Progenitor cell of endocrine pancreas (in vitro differentiated cells): ENCODE data around the gene PCSK5. TPM values are rescaled to one million over a fixed set of nuclear protein-coding genes. Genes with fewer than 3 reads are reported as not detected.
"Not testable (repeated sequence)": the region's sequence is repeated elsewhere in the genome, so short reads cannot be mapped to it uniquely, and the experiment has no call there.

Experiments used
- DNase-seq: peaks from one replicate; pipeline ENCODE4 v3.0.0; 2021; ENCODE audit warnings: low spot score; ENCODE audit not compliant: unreplicated experiment
- H3K27ac Mint-ChIP-seq: 2 replicates; pipeline ENCODE4 v1.8.0; 2021; ENCODE audit warnings: mild to moderate bottlenecking, moderate library complexity, mixed read lengths
- H3K27me3 Mint-ChIP-seq: 2 replicates; pipeline ENCODE4 v1.8.0; 2021; ENCODE audit warnings: mixed read lengths
- H3K36me3 Mint-ChIP-seq: 2 replicates; pipeline ENCODE4 v1.8.0; 2022; ENCODE audit warnings: mixed read lengths; ENCODE audit not compliant: insufficient read depth
- H3K4me1 Mint-ChIP-seq: 2 replicates; pipeline ENCODE4 v1.8.0; 2021; ENCODE audit warnings: low read depth, mixed read lengths
- H3K4me3 Mint-ChIP-seq: 2 replicates; pipeline ENCODE4 v1.8.0; 2021; ENCODE audit warnings: low read depth, mild to moderate bottlenecking, moderate library complexity, mixed read lengths
- H3K9me3 Mint-ChIP-seq: 2 replicates; pipeline ENCODE4 v1.8.0; 2021; ENCODE audit warnings: low read depth, mixed read lengths
- CTCF ChIP-seq: fragments of 200-600 bp; sonication (generic); IDR thresholded peaks from one replicate; pipeline ENCODE4 v1.5.0; 2021; ENCODE audit warnings: antibody characterized with exemption, mild to moderate bottlenecking; ENCODE audit not compliant: unreplicated experiment
- total RNA-seq: library from RNA; stranded (reverse); gene quantifications from 2 replicates; pipeline ENCODE4 v1.2.1, GENCODE V29; 2021

PCSK5 gene
- total RNA-seq, 1 donor from 2014 or later: 7.3 TPM

DNA sequence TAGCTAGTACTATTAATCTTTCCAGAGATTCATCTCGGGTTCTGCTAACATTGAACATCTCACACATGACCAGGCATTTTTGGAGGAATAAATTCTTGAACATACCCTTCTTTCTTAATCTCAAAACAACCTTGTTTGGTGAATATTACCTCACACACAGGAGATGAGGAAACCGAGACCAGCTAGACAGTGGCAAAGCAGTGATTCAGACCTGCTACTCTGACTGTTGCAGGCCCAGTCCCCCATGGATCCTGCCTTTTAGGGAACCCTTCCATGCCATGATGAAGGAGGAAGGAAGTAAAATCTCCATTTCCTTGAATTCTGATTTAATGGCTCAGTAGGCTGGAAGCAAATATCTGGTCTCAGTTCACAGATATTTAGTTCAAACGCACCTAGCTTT, 2.6 kb downstream of the PCSK5 start:
- TF ChIP-seq CTCF: no peak
- peaks cover 34% of the 10 kb centered on the region for H3K4me1 Mint-ChIP-seq
- peaks cover 61% of the 10 kb centered on the region for H3K27me3 Mint-ChIP-seq
- H3K27ac Mint-ChIP-seq: no peak overlapping the region
- H3K4me3 Mint-ChIP-seq: peak overlapping the region; percentile 2
- H3K9me3 Mint-ChIP-seq: no peaks in the 10 kb centered on the region
- no peak for DNase-seq
- no peaks in the 10 kb centered on the region for H3K36me3 Mint-ChIP-seq

DNA sequence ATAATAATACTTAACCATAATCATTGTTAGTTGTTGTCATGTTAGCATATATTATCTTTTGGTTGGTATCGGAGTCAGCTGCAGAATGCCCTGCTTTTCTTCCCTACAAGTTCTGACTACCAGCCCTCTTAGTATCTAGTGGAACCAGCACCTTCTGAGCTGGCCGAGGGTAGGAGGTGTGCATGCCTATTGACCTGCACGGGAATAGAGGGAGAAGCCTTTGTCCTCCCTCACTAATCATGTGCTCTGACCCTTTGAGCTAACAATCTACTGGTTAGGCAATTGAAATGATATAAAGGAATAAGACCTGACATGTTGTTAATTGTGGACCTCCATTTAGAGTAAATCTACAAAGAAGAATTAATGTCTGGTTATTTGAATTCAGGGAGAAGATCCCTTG, 4.1 kb downstream of the PCSK5 start:
- no peaks in the 10 kb centered on the region for H3K9me3 Mint-ChIP-seq

GRCh38 chr9:75895112-75895511, 4.6 kb downstream of the PCSK5 start:
- Mint-ChIP-seq H3K27ac (no peak overlapping the region), H3K9me3 (no peaks in the 10 kb centered on the region), H3K4me3 (no peak overlapping the region), H3K4me1 (peaks cover 26% of the 10 kb centered on the region), H3K36me3 (no peaks in the 10 kb centered on the region), H3K27me3 (peaks cover 63% of the 10 kb centered on the region)
- TF ChIP-seq CTCF: no peak
- no peak for DNase-seq

More for the DNA sequence above, 4.1 kb downstream of the PCSK5 start:
- no peaks in the 10 kb centered on the region for H3K36me3 Mint-ChIP-seq
- no peak for TF ChIP-seq CTCF
- no peak overlapping the region for H3K27ac Mint-ChIP-seq
- H3K27me3 Mint-ChIP-seq: peaks cover 62% of the 10 kb centered on the region
- H3K4me1 Mint-ChIP-seq: peaks cover 30% of the 10 kb centered on the region
- H3K4me3 Mint-ChIP-seq: no peak overlapping the region
- no peak for DNase-seq

DNA sequence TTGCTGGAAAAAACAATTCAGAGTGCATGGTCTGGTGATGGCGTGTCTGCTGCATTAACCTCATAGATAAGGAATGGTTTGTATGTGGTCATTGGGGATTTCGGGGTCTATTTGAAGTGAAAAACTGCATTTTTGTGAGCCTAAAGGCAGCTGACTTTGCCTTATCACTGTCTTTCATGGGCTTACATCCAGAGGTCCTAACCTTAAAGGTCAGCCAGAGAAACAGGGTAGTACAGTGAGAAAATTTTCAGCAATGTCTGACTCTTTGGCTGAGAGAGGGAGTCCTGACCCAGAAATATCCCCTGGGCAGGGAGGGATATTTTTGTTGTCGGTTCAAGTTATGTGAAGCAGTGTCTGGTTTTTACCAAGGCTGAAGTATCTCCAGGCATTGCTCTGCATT, 5.7 kb downstream of the PCSK5 start:
- no peaks in the 10 kb centered on the region for H3K9me3 Mint-ChIP-seq
- no peak for DNase-seq
- no peaks in the 10 kb centered on the region for H3K36me3 Mint-ChIP-seq
- TF ChIP-seq CTCF: no peak
- H3K27ac Mint-ChIP-seq: no peak overlapping the region
- H3K4me3 Mint-ChIP-seq: no peak overlapping the region
- H3K27me3 Mint-ChIP-seq: peaks cover 63% of the 10 kb centered on the region
- H3K4me1 Mint-ChIP-seq: peaks cover 26% of the 10 kb centered on the region

GRCh38 chr9:75900893-75901524, 10.5 kb downstream of the PCSK5 start:
- DNase-seq, H3K9me3 Mint-ChIP-seq, H3K4me1 Mint-ChIP-seq, H3K36me3 Mint-ChIP-seq, H3K4me3 Mint-ChIP-seq, H3K27ac Mint-ChIP-seq: not testable (repeated sequence)
- H3K27me3 Mint-ChIP-seq: peaks cover 27% of the 10 kb centered on the region

- Mint-ChIP-seq H3K4me3 (no peak overlapping the region), H3K27me3 (peaks cover 12% of the 10 kb centered on the region), H3K9me3 (no peaks in the 10 kb centered on the region), H3K4me1 (no peaks in the 10 kb centered on the region), H3K27ac (no peak overlapping the region), H3K36me3 (peaks cover 2% of the 10 kb centered on the region)
- DNase-seq: no peak
- no peak for TF ChIP-seq CTCF
Measured at GRCh38 chr9:75903785-75904360, 13.4 kb downstream of the PCSK5 start.
